Measurements from ENCODE around the gene CAV2.
A peak's percentile ranks its signal among the peaks of the same experiment; 100 is the strongest.

Gene CAV2

DNA sequence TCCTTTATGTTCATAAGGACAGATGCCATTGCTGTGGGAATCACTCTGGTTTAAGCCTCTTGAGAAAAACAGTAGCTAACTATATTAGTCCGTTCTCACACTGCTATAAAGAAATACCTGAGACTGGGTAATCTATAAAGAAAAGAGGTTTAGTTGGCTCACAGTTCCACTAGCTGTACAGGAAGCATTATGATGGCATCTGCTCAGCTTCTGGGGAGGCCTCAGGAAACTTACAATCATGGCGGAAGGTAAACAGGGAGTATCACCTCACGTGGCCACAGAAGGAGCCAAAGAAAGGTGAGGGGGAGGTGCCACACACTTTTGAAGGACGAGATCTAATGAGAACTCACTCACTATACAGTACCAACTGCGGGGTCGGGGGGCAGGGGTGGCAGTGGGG, 2.9 kb upstream of the CAV2 start:
- DNase-seq: no peak

DNA sequence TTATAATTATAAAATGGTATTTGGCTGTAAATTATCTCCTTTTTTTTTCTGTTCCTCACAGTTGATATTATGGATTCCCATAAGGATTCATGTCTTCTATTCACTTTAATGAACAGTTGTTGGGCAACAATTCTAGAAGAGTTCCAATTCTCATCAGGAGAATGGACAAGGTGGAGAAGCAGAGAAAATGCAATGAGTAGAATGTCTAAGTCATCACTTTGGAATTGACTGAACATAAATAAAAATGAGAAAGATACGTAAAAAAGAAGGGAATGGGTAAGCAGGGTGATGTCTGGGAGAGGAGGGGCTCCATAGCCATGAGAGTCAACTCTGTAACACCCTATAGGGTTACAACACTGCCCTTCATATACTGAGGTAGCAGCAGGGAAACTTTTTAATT, 1.8 kb upstream of the CAV2 start:
- no peak for DNase-seq

DNA sequence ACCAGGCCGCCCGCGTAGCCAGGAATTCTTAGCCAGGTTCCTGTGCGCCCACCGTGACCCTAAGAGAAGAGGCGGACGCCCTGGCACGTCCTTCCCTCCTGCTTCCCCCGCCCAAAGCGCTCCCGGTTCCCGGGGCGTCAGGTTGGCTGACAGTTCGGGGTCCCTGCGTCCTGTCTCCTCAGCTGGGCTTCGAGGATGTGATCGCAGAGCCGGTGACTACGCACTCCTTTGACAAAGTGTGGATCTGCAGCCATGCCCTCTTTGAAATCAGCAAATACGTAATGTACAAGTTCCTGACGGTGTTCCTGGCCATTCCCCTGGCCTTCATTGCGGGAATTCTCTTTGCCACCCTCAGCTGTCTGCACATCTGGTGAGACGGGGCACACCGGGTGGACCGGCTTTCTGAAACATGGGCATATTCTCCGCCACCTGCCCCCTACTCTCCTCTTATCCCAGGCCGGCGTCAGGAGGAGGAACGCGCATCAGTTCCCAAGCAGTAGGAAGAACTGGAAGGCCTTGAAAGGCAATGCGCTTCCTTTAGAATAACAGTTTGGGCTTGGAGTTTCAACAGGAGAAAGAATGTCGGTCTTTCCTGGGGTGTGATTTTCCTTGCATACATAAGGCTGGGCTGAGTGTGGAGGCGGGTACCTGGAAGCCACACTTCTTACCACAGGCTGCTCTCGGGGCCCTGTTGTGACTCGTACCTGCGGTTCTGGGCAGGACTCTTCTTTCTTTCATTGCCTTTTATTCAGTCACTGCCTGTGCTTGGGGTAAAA, 728 bp downstream of the CAV2 start:
- peak; percentile 13 for DNase-seq

DNA sequence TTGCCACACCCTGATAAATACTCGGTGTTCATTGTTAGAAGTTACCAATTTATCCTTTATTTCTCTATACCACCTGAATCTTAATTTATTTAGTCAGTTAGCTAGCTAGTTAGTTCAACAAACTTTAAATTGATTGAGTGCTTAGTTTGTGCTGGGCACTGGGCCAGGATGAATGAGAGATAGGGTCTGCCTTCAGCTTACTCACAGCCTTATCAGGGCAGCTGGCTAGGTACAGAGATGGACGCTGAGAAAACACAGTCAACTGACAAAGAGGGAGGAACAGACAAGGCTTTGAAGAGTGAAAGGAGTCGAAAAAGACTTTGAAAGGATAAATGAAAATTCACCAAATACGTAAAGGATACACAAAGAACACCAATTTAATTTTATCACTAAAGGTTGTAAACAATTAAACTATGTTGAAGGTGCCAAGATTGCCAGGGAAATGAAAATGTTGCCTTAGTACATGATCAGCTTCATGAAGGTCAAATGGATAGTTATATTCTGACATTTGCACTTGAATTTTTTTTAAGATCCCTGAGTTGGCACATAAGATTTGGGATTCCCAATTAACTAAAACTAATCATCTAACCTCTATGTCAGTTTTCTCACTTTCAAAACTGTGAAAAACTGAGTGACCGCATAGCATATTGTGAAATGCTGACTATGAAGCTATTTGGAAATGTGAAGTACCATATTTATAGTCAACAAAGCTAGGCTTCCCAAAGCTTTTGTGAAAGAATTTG, 2.1 kb downstream of the CAV2 start:
- no peak for DNase-seq

DNA sequence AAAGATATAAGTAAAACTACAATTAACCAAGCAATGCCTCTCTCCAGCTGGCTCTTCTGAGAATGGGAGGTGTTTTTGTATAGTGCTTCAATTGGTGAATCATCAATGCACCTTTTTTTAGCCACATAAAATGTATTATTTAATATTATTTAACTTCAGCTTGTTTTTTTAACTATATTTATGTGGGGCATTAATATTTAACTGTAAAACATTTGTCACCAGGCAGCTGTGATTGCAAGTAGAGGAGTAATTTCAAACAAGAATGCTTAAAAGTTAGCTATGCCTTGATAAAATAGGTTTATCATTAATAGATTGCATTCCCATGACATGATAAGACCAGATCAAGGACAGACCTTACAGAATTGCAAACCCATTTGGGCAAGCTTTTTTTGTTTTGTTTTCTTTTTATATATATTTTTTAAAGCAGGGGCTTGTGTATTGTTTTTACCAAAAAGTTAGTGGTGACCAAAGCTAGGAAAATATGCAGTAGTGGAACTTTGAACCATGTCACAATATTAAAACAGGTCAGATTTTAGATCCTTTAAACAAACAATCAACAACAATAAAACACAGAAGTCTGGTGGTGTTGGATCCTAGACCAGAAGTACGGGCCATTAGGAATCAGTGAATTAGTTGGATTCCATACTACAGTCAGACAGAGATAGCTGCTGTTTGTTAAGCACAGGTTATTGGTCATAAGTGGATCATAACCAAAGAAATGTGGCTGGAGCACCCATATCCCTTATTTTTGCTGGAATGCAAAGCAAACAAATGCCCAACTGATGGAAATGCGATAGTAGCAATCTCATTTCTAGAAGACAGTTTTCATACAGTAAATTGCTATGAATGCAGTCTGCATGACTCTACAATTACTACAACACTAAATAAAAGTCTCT, 2.9 kb downstream of the CAV2 start:
- DNase-seq: no peak

DNA sequence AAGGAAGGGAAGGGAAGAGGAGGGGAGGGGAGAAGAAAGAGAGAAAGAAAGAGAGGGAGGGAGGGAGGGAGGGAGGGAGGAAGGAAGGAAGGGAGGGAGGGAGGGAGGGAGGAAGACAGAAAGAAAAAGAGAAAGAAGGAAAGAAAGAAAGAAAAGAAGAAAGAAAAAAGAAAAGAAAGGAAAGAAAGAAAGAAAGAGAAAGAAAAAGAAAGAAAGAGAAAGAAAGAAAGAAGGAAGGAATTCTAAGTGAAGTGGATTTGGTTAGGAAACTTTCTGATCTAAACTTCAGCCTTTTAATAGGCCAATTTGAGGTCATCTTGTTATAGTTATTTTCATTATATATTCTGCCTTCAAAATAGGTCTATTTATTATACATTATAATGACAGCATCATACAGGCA, 4.3 kb downstream of the CAV2 start:
- DNase-seq: no peak

DNA sequence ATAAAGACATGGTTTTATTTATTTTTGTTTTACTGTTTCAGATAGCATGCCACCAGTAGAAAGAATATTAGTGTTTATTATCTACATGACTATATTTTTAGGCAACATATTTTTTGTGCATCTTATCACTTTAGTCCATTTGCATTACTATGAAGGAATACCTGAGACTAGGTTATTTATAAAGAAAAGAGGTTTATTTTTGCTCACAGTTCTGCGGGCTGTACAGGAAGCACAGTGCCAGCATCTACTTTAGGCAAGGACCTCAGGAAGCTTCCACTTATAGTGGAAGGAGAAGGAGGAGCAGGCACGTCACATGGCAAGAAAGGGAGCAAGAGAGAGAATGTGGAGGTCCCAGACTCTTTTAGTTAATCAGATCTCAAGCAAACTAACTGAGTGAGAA, 5.7 kb downstream of the CAV2 start:
- DNase-seq: no peak

DNA sequence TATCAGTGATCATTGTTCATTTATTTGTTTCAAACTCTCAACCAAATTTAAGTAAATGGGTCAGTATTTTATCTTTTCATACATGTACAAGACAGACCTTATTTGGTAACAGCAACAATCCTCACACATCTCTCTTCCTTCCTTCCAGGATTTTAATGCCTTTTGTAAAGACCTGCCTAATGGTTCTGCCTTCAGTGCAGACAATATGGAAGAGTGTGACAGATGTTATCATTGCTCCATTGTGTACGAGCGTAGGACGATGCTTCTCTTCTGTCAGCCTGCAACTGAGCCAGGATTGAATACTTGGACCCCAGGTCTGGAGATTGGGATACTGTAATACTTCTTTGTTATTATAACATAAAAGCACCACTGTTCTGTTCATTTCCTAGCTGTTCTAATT, 6.3 kb downstream of the CAV2 start:
- no peak for DNase-seq

DNA sequence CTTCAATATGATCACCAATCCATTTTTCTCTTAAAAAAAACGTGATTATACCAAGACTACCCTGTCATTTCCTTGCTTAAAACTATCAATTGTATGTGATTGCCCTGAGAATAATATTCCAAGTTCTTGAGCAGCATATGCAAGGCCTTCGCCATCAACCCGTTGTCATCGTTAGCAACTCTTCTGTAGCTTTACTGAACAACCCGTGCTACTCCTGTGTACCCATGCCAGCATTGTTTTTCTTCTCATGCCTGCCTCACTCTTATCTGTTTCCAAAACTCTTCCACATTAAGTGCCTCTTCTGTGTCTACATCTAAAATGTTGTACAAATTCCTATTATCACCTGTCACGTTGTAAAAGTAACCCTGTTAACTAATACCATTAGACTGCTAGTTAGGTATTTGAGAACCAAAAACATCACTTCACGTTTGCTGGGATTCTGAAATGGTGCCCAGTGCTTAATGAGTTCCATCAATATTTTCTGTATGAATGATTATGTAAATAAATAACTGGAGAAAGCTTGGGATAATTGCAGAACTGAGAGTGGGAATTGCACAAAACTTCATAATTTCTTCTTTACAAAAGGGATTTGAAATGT, 10.5 kb downstream of the CAV2 start:
- DNase-seq: no peak

DNA sequence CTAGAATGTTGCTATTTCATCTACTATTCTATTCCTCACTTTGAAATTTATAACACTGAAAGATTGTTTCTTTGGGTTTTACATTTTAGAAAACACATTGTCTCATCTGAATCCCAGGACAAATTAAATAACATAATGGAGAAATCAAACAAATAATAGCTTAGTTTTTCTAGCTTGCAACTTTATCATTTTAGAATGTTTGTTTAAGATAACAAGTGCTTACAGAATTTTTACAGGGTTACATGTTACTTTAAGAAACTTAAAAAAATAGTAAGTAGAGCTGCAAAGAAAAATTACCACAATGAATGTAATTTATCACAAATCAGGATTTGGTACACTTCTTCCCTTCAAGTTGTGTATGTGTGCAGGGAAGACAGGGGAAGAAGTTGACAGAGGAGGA, 11.3 kb downstream of the CAV2 start:
- no peak for DNase-seq

DNA sequence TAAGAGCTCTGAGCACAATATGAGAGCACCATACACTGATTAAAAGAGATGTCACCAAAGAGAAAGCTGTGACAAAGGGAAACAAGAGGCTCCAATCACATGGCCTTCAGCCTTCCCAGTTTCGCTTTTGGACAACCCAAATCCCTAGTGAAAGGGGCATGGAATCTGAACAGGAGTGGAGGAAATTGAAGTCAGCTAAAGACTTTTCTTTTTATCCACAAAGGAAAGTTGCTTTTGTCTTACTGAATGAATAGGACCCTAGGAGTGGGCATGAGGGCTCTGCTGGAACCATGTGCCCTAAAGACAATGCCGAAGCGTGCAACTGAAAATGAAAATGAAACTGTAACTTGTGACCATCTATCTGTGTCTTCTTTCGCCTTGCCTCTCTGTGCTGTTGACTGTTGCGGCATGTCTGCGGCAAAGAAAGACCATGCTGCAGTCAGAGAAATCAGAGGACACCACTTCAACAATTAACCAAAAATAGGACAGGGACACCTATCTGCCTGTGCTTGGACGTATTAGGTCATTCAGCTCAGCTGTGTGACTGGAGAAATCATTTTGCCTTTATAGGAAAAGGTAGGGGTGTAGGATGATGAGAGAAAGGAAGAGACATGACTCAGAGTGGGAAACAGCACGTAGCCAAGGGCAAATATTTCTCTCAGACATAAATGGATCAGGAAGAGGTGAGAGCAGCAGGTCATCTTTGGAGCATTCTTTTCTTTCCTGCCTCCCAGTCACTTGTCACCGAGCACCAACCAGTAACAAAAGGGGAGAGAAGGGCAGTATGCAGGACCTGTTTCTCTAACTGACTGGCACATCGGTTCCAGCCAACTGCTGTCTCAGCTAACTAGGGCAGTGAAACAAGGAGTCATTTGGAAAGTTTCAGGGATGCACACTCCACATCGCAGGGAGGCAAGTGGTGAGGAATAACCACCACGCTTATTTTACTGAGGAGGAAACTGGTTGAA, 12.3 kb downstream of the CAV2 start:
- peak; percentile 44 for DNase-seq

DNA sequence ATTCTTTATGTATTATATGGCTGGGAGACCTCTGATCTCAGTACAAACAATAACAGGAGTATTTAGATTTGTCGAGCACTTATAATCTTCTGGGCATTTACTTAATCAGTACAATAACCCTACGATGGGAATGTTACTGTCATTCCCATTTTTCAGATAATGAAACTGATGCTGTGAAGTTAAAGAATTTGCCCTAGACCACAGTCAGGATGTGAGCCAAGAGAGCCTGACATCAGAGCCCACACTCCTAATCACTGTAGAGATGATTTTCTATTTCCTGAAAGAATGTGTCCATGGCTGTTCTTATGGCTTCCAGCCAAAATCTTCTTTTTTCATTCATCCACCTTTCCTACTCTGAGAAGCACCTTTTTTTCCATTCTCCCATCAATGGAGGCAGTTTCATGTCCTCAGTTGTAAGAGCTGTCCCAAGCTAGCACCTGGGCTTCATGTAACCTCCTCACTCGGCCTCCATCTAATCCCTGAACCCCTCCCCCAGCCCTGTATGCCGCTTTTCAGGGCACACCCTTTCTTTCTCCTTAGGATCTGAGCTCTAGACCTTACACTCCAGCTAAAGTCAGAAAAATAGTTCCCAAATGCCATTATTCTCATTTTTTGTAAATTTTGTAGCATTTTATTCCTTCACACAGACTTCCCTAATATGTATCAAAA, 13.1 kb downstream of the CAV2 start:
- no peak for DNase-seq

DNA sequence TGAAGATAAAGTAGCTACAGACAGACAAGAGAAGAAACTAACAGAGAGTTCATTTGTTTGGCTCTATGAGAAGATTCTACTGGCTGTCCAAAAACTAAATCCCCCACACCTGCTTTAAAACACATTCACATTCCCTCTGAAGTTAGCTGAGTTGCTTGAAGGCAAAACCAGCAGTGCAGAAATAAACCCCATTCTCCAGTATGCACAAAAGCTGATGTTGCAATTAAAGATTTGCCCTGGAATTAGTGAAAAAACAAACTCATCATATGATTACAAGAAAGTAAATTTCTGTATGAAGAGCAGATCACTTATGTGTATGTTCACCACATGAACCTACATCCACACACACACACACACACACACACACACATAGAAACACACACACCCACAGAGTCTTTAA, 16.0 kb downstream of the CAV2 start:
- no peak for DNase-seq

DNA sequence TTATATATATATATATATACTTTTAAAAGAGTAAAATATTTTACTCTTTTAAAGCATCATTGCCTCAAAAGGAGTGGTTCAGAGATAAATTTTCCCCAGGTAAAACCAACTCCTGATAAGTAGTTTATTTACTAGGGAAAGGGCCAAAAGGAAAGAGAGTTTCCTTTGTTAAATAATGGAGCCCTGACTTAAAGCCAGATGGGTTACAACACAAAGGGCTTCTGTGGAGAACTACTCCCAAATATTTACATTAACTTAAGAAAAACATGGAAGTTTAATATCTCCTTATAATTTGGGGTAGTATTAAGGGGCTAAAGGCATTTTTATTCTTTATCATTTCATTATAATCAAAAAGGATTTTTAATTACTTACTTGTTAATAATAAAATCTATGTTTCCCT, 16.8 kb downstream of the CAV2 start:
- DNase-seq: no peak

DNA sequence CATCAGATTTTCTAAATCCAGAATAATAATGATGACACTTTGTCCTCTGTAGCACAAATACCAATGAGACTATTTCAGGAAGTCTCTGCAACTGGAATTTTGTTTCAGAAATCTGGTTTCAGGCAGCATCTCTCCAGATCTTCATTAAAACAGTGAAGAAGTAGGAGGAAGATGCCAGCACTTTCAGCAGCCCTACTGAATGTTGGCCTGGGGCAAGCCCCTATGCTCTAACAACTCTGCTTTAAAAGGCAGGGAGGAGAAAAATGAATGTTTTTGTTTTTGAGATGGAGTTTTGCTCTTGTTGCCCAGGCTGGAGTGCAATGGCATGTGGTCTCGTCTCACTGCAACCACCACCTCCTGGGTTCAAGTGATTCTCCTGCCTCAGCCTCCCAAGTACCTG, 18.1 kb downstream of the CAV2 start:
- no peak for DNase-seq

DNA sequence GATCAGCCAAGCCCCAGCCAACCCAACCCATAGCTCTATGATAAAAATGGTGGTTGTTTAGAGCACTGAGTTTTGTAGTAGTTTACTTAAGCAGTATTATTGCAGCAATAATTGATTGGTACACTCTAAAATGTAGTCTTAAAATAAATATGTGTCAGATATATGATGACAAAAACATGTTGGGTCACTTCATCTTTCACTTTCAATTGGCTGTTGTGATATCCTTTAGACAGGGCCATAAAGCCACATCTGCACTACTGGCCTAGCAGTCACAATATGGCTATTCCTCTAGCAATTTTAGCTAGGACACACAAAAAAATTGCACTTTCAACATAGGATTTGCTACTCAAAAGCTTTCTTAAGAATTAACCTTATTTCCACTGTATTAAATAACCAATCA, 19.4 kb downstream of the CAV2 start:
- no peak for DNase-seq

DNA sequence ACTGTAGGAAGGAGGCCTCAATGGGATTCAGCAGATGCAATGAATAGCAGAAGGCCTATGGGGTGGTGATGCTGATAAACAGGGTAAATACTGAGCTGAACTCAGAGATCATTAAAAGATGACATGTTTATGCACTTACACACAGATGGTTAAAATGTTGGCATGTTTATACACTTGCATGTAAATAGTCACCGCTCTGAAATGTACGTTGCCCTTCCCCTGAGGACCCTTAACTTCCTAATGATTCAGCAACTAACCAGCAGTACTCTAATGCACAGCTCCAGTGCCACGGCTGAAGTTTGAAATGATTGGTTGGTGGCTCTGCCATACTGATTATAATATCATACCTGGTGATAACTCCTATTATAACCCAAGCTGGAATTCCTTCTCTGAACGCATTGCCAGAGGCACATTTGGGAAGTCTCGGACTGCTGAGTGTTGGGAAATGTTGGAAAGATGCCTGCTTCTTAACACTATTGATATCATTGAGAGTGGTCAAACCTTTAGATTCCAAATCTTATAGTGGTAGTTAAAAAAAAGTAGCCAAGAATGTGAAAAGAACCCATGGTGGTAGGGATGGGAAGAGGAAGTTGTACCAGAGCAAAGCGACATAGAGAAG, 21.6 kb downstream of the CAV2 start:
- no peak for DNase-seq

DNA sequence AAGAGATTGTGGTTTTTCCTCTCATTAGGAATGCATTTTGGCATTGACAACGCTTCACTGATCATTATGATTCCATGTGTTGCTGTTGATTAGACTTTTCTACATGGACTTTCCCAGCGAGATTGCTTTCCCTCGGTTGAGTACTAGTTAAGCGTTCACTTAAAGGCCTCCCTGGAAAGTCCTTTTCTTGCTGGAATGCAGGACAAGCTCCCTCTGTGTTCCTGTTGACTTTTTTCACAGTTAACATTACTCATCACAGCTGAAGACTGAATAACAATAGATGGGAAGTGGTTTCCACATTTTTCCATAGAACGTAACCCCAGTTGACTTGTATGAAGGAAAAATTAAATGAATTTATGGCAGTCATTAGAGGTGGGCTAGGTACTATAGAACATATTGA, 22.7 kb downstream of the CAV2 start:
- DNase-seq: no peak

DNA sequence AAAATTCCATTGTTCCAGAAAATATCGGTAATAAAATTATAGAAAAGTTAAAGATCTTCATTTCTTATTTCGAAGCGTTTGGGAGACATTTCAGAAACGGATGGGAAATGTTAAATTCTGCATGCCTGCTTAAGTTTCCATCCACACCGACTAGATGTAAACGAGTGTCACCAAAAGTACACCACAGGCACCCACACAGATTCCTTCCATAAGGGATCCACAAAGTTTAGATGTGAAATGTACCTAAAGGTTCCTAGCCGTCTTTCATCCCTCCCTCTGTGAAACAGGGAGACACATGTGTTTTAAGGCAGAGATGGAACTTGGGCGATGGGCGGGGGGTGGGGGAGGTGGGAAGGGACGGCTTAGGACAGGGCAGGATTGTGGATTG, 24.7 kb downstream of the CAV2 start:
- DNase-seq: no peak

DNA sequence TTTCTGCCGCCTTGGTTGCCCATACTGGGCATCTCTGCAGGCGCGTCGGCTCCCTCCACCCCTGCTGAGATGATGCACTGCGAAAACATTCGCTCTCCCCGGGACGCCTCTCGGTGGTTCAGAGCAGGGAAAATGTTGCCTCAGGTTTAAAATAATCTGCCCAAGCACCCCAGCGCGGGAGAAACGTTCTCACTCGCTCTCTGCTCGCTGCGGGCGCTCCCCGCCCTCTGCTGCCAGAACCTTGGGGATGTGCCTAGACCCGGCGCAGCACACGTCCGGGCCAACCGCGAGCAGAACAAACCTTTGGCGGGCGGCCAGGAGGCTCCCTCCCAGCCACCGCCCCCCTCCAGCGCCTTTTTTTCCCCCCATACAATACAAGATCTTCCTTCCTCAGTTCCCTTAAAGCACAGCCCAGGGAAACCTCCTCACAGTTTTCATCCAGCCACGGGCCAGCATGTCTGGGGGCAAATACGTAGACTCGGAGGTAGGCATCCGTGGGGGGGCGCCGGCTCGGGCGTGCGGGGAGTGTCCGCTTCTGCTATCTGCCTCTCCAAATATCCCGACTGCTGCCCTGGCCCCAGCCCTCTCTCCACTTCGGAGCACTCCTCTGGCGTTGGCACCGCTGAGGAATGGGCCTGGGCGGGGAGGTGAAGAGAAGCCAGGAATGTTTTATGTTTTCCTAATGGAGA, 25.2 kb downstream of the CAV2 start, which contains the start of gene CAV1:
TSS of gene CAV1 (plus strand) at position 428 of the 689 bp plus-strand sequence. CDS start at position 455, 27 bp downstream.
- no peak for DNase-seq

All from DMS153 (cell line).